Hippocampal formation (tissue), 2 donors: Measurements from ENCODE around the gene ADAMTS4.

ENCODE experiments used
- DNase-seq, 2 donors: peaks; one replicate each; lab custom pipeline; 2025; lab: John Stamatoyannopoulos, UW

ADAMTS4 gene

DNA sequence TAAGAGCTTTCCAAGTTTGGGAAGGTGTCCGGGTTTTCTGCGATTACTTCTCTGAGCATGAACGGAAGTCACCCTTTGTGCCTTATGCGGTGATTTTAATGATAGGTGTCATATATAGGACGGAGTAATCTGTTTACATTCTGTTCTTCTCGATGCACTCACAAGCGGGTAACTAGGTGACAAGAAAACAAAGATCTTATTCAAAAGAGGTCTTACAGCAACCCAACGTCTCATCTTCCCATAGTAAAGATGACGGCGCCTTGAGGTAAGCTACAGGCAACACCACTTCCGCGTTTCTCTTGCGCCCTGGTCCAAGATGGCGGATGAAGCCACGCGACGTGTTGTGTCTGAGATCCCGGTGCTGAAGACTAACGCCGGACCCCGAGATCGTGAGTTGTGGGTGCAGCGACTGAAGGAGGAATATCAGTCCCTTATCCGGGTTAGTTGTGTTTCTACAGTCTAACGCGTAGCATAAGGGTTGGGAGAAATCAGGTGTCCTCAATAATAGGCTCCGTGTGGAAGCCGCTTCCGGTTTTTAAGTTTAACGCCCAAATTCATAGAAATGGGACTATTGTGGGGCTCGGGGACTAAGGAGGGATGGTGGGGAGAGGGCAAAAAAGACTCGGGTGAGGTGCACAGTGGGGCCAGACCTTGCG is 45.0 kb downstream of the ADAMTS4 start, which contains the start of gene UFC1:
Gene UFC1, plus strand, starts transcription at position 297 of the 656 bp plus-strand sequence. Its CDS starts 20 bp downstream, at position 317.
- DNase-seq = peak; percentile 73 to 92

DNA sequence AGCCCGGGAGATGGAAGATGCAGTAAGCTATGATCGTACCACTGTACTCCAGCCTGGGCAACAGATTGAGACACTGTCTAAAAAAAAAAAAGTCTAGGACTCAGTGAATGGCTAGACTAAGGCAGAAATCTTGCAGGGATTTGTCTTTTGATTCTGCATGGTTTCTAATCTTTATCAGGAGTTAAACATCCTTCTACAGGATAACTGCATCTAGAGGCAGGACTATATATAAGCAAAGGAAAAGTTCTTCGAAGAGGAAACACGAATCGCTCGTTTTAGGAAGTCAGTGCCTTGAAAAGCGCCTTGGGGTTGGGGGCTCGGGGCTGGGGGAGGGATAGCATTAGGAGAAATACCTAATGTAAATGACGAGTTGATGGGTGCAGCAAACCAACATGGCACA is 45.7 kb downstream of the ADAMTS4 start:
- no peak for DNase-seq

DNA sequence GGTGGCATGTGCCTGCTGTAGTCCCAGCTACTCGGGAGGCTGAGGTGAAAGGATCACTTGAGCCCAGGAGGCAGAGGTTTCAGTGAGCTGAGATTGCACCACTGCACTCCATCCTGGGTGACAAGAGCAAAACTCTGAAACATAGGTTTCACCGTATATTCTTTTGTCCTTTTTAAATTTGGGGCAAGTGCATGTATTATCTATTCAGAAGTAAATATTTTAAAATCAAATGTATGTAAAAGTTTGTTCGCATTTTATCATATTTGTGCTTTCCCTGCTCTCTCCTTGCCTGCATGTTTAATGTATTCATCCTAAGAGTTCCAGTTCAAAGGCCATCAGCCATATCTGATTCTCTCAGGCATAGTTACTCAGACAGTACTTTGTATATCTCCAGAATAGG is 53.0 kb downstream of the ADAMTS4 start:
- DNase-seq = no peak

DNA sequence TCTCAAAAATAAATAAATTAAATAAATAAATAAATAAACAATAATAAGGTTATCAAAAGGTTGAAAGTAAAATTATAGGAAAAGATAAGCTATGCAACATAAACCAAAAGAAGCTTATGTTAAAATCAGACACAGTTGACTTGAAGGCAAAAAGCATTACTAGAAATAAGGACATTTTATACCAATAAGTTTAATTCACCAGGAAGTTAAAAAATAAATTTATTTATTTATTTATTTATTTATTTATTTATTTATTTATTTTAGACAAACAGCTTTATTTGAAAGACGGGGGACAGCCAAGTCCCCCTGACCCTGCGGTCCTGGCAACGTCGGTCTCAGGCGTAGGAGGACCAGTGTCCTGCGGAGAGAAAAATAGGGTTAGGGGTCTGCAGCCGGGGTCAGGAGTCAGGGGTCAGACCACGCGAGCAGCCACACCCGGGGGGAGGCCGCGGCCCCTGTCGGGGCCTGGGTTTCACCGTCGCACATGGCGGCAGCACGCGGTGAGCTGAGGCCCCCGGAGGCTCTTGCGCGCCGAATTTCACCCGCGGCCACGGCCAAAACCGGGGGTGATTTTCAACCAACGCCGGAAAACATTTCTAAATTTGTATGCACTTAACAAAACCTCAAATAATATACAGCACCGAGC is 58.0 kb downstream of the ADAMTS4 start:
- DNase-seq = no peak

DNA sequence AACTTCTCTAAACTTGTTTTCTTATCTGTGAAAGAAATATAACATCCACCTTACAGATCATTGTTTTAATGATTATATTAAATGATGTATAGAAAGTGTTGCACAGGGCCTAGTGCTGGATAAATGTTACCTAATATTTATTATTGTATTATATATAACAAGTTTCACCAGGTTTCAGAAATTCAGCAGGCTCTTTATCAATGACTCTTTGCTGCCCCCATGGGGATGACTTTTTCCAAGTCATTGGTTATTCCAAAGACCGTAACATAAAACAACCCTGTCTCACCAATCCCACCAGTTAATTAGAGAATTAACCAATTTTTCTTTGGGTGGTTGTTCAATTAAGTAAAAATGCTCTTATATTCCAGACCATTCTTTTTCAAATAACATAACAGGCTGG is 59.1 kb downstream of the ADAMTS4 start:
- no peak for DNase-seq

DNA sequence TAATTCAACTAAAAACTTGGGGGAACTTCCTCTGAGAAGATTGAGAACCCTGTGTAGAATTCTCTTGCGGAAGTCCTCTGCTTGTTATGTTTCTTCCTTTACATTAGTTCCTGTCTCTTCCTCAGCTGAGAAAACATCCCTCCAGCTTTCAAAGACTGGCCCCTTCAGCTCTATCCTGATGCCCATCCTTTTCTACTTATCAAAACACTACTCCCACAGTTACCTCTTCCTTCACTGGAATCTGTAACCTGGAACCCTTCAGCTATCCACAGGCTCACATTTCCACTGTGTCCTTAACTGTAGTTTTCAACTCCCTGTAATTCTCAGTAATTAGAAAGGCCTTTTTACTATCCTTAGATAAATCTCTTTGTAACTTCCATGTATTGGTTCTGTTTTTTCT is 60.4 kb downstream of the ADAMTS4 start:
- no peak for DNase-seq

DNA sequence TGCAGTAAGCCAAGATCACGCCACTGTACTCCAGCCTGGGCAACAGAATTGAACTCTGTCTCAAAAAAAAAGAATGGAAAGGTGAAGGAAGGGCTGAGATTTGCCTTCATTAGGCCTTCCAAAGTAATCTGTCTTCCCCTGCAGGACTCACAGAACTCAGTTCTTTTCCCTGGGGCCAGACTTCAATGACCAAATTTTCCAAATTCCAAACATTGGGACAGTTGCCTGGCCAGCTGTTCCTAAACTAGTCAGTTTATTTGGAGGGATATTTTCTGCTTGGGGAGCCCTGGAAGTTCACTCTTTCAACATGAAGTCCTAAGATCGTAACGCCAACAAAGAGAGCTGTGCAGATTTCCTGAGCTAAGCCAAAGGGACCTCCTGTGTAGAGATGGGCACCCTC is 61.0 kb downstream of the ADAMTS4 start:
- DNase-seq = no peak
